ENCODE measurements around the gene SLC25A51. TPM values are rescaled to one million over a fixed set of nuclear protein-coding genes. Genes with fewer than 3 reads are reported as not detected.

Gene SLC25A51
- total RNA-seq, 3 donors from 2014 or later = 20.6 to 32.2 (median 22.4) TPM

GRCh38 chr9:37908283-37908682 lies 4.4 kb upstream of the SLC25A51 start:
- Histone ChIP-seq H3K36me3 (ENCODE audit: low read depth) (no peaks in the 10 kb centered on the region), H3K9me3 (no peaks in the 10 kb centered on the region), H3K4me3 (no peak overlapping the region), H3K4me1 (ENCODE audit: low read depth) (peaks cover 6% of the 10 kb centered on the region)
- ATAC-seq (no peak), DNase-seq (no peak)
- intact Hi-C loops (cut with DNase I, micrococcal nuclease) = loop anchor here in 1 of 2 donors (10.0 kb wide), 1 partner anchor 257 kb away; no protein-coding TSS in a partner anchor
- no peak for TF ChIP-seq CTCF (IDR thresholded peaks at IDR 0.05)

- no peak for TF ChIP-seq CTCF (IDR thresholded peaks at IDR 0.05)
Observed at GRCh38 chr9:37906312-37907239, 2.6 kb upstream of the SLC25A51 start.

GRCh38 chr9:37905776-37906175 lies 1.8 kb upstream of the SLC25A51 start:
- DNase-seq (no peak), ATAC-seq (no peak)
- H3K4me3 ChIP-seq = no peak overlapping the region
- intact Hi-C loops (cut with DNase I, micrococcal nuclease) = loop anchor here in 1 of 2 donors (10.0 kb wide), 1 partner anchor 259 kb away; no protein-coding TSS in a partner anchor
- H3K9me3 ChIP-seq = no peaks in the 10 kb centered on the region
- H3K36me3 ChIP-seq (ENCODE audit: low read depth) = no peaks in the 10 kb centered on the region
- peaks cover 17% of the 10 kb centered on the region for H3K4me1 ChIP-seq (ENCODE audit: low read depth)
- TF ChIP-seq CTCF (IDR thresholded peaks at IDR 0.05) = no peak

More at GRCh38 chr9:37906312-37907239, 2.6 kb upstream of the SLC25A51 start:
- intact Hi-C loops (cut with DNase I, micrococcal nuclease) = loop anchor here in 1 of 2 donors (10.0 kb wide), 1 partner anchor 258 kb away; no protein-coding TSS in a partner anchor
- Histone ChIP-seq H3K36me3 (ENCODE audit: low read depth) (no peaks in the 10 kb centered on the region), H3K4me3 (no peak overlapping the region), H3K4me1 (ENCODE audit: low read depth) (peaks cover 17% of the 10 kb centered on the region), H3K9me3 (no peaks in the 10 kb centered on the region)
- DNase-seq (no peak), ATAC-seq (no peak)

- Histone ChIP-seq H3K4me1 (ENCODE audit: low read depth) (peaks cover 17% of the 10 kb centered on the region), H3K9me3 (no peaks in the 10 kb centered on the region), H3K4me3 (no peak overlapping the region), H3K36me3 (ENCODE audit: low read depth) (no peaks in the 10 kb centered on the region)
- intact Hi-C loops (cut with DNase I, micrococcal nuclease) = loop anchor here in 1 of 2 donors (10.0 kb wide), 1 partner anchor 260 kb away; no protein-coding TSS in a partner anchor
- no peak for DNase-seq
- ATAC-seq = no peak
- no peak for TF ChIP-seq CTCF (IDR thresholded peaks at IDR 0.05)
Observed at GRCh38 chr9:37905131-37905505, 1.2 kb upstream of the SLC25A51 start.

GRCh38 chr9:37904445-37905130 lies 661 bp upstream of the SLC25A51 start:
- Histone ChIP-seq H3K36me3 (ENCODE audit: low read depth) (no peaks in the 10 kb centered on the region), H3K9me3 (no peaks in the 10 kb centered on the region), H3K4me3 (peak overlapping the region; percentile 56), H3K4me1 (ENCODE audit: low read depth) (peaks cover 17% of the 10 kb centered on the region)
- TF ChIP-seq CTCF (IDR thresholded peaks at IDR 0.05) = no peak
- intact Hi-C loops (cut with DNase I, micrococcal nuclease) = loop anchor here in 1 of 2 donors (10.0 kb wide), 1 partner anchor 260 kb away; no protein-coding TSS in a partner anchor
- peak in 1 of 3 donors; percentile 44 for DNase-seq
- ATAC-seq = peak; percentile 9

All from mucosa of descending colon (tissue), 3 donors.